GM19025 (cell line): ENCODE measurements around the gene LAMC2.
"Not testable (repeated sequence)": the region's sequence is repeated elsewhere in the genome, so short reads cannot be mapped to it uniquely, and the experiment has no call there.

ENCODE experiments used
- ATAC-seq: cut with Tn5 transposase; IDR thresholded peaks from one replicate; pipeline ENCODE4 v1.9.1; 2021; ENCODE audit warnings: mild to moderate bottlenecking, low read depth, moderate library complexity; ENCODE audit not compliant: unreplicated experiment

LAMC2 gene

GRCh38 chr1:183185941-183186490 is at the start of gene LAMC2:
LAMC2 (plus strand) TSS chr1:183186264; CDS start chr1:183186353, 89 bp downstream.
- ATAC-seq = no peak

DNA sequence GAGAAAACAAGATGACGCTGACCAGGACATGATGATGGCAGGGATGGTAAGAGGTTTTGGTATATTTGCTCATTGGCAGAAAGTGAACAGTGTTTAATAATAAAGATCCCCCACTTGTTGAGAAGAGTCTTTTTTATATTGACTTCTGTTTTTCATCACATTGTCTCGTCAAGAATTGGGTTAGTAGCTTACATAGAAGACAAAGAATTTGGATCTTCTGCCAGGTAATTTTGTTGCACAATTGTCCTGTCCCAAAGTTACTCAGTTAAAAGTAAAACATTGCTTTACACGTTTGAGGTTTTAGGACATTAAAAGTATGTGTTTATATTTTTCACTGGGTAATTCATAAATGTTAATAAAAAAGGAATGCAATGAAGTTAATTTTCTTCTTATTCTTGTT is 48.3 kb upstream of the LAMC2 start:
- no peak for ATAC-seq

- no peak for ATAC-seq
Measured at GRCh38 chr1:183138301-183138700, 47.8 kb upstream of the LAMC2 start.

DNA sequence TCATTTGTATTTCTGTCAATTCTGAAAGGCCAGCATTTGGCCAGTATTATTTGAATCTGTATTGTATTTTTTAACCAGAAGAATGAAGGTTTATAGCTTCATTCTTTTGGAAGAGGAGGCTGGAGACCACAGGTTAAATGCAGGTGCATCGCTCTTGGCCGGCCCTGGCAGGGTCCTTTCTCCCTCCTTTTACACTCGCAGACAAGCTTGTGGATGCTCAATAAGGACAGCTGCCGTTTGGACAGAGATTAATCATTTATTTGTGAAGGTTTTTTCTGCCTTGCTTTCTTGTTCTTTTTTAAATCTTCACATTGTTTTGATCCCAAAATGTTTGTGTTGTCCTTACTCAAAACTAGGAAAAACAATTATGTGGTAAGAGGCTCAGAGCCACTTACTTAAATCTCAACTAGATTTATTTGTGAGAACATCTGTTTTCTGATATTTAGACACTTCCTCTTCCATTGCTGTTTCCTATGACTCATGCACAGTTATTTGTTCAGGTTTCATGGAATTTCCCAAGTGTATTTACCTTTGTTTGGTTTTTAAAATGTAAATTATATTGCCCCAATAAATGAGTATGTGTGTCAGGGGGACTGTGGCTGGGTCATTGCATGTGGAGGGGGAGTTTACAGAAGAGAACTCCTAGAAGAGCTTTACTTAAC is 46.7 kb upstream of the LAMC2 start:
- ATAC-seq = no peak

DNA sequence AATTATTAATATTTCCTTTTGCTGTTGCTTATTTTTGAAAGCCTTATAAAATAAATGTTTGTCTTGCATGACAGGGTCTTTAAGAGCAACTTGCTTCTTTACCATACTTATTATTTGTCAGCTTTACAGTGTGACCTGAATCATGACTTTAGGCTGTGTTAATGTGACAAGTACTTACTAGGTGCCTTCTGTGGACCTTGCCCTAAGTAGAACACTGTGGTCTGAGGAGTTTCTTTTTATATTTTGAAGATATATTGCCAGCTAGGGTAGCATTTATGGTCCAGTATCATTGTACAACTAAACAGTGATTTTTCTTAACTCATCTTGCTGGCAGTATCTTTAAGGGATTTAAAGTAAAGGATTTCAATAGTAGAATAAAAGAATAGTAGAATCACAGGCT is 45.4 kb upstream of the LAMC2 start:
- ATAC-seq = no peak

- ATAC-seq = no peak
Measured at GRCh38 chr1:183142171-183142570, 43.9 kb upstream of the LAMC2 start.

DNA sequence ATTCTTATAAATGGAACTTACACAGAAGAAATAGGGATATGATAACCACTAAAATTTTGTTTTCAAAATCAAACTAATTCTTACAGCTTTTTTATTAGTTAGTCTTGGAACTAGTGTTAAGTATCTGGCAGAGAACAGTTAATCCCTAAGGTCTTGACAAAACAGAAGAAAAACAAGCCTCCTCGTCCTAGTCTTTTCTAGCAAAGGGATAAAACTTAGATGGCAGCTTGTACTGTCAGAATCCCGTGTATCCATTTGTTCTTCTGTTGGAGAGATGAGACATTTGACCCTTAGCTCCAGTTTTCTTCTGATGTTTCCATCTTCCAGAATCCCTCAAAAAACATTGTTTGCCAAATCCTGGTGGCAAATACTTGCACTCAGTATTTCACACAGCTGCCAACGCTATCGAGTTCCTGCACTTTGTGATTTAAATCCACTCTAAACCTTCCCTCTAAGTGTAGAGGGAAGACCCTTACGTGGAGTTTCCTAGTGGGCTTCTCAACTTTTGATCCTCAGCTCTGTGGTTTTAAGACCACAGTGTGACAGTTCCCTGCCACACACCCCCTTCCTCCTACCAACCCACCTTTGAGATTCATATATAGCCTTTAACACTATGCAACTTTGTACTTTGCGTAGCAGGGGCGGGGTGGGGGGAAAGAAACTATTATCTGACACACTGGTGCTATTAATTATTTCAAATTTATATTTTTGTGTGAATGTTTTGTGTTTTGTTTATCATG is 42.3 kb upstream of the LAMC2 start:
- no peak for ATAC-seq

- no peak for ATAC-seq
Measured at GRCh38 chr1:183144752-183145151, 41.3 kb upstream of the LAMC2 start.

DNA sequence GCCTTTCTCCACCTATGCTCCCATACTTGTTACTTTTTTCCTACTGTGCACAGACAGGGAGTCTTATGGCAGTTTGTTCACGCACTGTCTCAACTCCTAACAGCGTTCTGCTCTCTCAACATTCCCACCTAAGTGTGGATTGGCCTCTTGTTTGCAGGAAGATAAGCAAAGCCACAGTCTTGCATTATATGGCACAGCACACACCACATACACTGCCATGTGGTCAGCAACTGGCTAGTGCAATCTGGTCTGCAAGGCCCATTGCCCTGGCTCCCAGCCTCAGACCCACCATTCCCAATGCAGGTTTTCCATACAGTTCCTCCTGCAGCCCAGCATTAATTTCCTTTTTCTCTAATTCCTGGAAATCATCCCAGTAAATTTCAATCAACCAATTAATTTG is 38.3 kb upstream of the LAMC2 start:
- no peak for ATAC-seq

- no peak for ATAC-seq
Measured at GRCh38 chr1:183148599-183148998, 37.5 kb upstream of the LAMC2 start.

- ATAC-seq = no peak
Measured at GRCh38 chr1:183149273-183149672, 36.8 kb upstream of the LAMC2 start.

DNA sequence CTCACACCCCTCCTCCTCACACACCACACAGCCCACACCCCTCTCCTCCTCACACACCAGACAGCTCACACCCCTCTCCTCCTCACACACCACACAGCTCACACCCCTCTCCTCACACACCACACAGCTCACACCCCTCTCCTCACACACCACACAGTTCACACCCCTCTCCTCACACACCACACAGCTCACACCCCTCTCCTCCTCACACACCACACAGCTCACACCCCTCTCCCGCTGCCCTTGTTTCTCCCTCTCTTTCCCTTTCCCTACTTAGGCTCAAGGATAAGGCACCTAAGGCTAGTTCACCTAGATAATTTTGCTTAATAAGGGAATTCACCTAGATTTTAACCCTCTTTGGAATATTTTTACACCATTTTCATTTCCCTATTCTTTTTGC is 36.0 kb upstream of the LAMC2 start:
- ATAC-seq = not testable (repeated sequence)

GRCh38 chr1:183150445-183150844 is 35.6 kb upstream of the LAMC2 start:
- ATAC-seq = no peak

DNA sequence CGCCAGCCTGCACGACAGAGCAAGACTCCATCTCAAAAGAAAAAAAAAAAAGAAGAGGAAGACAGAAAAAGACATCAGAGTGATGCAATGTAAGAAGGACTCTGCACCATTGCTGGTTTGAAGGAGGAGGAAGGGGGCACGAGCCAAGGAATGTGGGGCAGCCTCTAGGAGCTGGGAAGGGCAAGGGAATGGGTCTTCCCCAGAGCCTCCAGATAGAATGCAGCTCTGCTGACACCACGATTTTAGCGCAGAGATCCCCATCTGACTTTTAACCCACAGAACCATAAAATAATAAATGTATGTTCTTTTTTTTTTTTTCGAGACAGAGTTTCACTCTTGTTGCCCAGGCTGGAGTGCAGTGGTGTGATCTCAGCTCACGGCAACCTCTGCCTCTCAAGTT is 33.9 kb upstream of the LAMC2 start:
- no peak for ATAC-seq

DNA sequence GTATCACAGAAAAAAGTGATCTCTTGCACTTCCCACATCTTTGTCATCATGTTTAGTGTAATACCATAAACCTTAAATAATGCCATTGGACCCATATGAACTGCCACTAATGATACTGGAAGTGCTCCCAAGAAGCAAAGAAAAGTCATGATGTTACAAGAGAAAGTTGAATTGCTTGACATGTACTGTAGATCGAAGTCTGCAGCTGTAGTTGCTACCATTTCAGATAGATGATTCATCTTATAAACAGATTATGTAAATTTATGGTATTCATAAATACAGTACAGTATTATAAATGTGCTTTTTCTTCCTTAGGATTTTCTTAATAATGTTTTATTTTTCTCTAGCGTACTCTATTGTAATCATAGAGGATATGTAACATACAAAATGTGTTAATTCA is 30.1 kb upstream of the LAMC2 start:
- no peak for ATAC-seq

DNA sequence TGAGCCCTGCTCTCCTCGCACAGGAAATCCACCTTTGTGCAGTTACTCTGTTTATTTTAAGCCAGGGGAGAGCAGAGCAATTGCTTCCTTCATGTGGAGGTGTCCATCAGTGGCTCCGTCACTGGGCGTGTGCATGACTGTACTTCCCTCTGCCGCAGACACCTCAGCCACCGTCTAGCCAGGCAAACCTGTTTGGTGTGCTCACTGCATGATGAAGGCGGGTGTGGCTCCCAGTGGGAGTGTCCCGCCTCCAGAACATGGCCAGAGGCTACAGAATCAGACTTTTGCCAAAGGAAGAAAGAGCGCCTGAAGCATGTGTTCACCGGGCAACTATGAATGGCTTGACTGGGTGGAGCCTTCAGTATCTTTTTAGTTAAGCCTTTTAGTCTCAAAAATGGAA is 26.1 kb upstream of the LAMC2 start:
- no peak for ATAC-seq

DNA sequence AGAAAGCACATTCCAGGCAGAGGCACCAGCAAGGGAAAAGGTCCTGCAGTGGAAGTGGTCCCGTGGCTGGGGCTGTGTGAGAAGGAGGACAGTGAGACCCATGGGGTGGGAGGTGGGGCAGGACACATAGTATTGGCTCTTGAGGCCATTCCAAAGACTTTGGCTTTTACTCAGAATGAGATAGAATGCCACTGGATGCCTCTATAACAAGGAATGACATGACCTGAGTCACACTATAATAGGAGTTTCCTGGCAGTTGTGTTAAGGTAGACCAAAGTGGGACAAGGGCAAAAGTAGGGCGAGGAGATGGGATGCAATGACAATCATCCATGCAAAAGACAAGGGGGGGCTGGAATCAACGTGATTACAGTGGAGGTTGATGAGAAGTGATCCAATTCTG is 24.7 kb upstream of the LAMC2 start:
- no peak for ATAC-seq

- no peak for ATAC-seq
Measured at GRCh38 chr1:183163316-183163715, 22.7 kb upstream of the LAMC2 start.

DNA sequence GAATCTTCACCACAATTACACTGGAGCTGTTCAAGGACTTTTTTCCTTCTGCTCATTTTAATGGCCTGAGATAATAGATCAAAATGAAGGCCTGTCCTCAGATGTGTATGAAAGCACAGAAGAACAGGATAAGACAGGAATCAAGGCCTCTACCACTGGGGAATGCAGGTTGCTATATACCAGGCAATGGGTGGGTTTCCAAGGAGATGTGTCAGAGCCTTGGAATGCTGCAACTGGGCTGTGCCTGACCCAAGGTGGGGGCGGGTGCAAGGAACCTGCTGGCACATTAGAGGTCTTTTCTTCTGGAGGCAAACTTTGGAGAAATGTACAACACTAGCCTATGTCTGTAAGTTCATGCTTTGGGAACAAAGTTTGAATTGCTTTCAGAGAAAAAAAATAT is 21.7 kb upstream of the LAMC2 start:
- ATAC-seq = no peak

DNA sequence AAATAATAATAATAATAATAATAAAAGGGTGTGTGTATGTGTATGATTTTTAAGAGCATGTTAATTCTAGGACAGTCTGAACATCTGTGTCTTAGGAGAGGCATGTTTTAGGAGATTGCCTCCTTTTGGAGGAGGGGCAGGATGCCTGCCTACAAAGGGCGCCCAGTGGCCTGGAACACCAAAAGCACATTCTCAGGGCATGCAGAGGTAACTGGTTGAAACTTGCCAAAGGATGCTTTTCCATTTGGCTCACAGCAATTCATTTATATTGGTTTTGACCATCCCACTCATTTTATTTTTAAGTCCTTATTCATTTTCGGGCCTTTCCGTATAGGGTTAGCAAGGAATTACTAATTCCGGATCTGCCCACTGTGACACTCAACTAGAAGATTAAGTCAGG is 21.1 kb upstream of the LAMC2 start:
- ATAC-seq = no peak

- no peak for ATAC-seq
Measured at GRCh38 chr1:183165456-183165855, 20.6 kb upstream of the LAMC2 start.

DNA sequence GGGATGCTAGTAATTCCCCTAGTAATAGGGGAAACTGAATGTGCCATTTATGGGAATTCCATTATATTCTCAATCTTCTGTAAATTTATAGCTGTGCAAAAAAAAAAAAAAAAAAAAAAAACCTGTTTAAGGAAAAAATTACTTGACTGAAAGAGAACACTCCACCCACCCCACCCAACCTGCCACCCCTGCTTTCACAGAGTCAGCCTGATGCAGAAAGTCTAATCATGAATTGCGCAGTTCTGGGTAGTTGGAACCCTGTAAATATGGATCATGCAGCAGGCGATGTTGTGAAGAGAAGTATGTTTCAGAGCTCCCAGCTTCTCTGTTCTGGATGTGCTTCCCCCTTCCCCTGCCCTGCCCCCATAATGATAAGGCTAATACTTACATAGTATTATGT is 19.6 kb upstream of the LAMC2 start:
- ATAC-seq = no peak
